A673 (cell line): ENCODE data around the gene LGR6. TPM values are rescaled to one million over a fixed set of nuclear protein-coding genes. Genes with fewer than 3 reads are reported as not detected.

ENCODE experiments used
- BruUV-seq: library from RNA; stranded (reverse); fragments of 400-500 nt; replicated peaks from 2 replicates; lab custom pipeline; 2021; lab: Mats Ljungman, UMichigan
- CTCF ChIA-PET: fragments of 300-600 bp; sonication (Branson Sonifier 250); formaldehyde crosslinking; loops from one replicate; lab custom pipeline; 2022; ENCODE audit warnings: antibody characterized with exemption; lab: Charles Lee
- POLR2A ChIA-PET: fragments of 300-600 bp; sonication (Branson Sonifier 250); formaldehyde crosslinking; loops from one replicate; lab custom pipeline; 2022; ENCODE audit warnings: antibody characterized with exemption; ENCODE audit not compliant: low non-redundant PET; lab: Charles Lee
- DNase-seq: peaks from one replicate; pipeline ENCODE4 v3.0.0-alpha.2; 2015; ENCODE audit warnings: low spot score
- H3K27ac ChIP-seq: fragments of 200-600 bp; sonication (generic); 2 replicates; pipeline ENCODE4 v1.5.1; 2016; ENCODE audit warnings: mixed run types, low read depth, mild to moderate bottlenecking, mixed read lengths, antibody characterized with exemption, low read length; ENCODE audit not compliant: poor library complexity, severe bottlenecking
- H3K27me3 ChIP-seq: fragments of 200-600 bp; sonication (generic); replicated peaks from 2 replicates; pipeline ENCODE4 v1.6.1; 2017; ENCODE audit warnings: mixed run types, low read depth, mild to moderate bottlenecking, mixed read lengths, antibody characterized with exemption, low read length; ENCODE audit not compliant: insufficient read depth, poor library complexity
- H3K36me3 ChIP-seq: fragments of 200-600 bp; sonication (generic); 2 replicates; pipeline ENCODE4 v1.6.1; 2016; ENCODE audit warnings: mixed run types, mild to moderate bottlenecking, mixed read lengths, antibody characterized with exemption, low read length; ENCODE audit not compliant: insufficient read depth, poor library complexity, severe bottlenecking
- H3K4me1 ChIP-seq: fragments of 200-600 bp; sonication (generic); 2 replicates; pipeline ENCODE4 v1.6.1; 2017; ENCODE audit warnings: mixed run types, mild to moderate bottlenecking, mixed read lengths, antibody characterized with exemption, low read length; ENCODE audit not compliant: insufficient read depth, poor library complexity, severe bottlenecking
- H3K4me3 ChIP-seq: fragments of 200-600 bp; sonication (generic); 2 replicates; pipeline ENCODE4 v1.5.1; 2016; ENCODE audit warnings: low read depth, mixed run types, mild to moderate bottlenecking, mixed read lengths, low read length; ENCODE audit not compliant: poor library complexity, severe bottlenecking
- H3K9me3 ChIP-seq: fragments of 200-600 bp; sonication (generic); 2 replicates; pipeline ENCODE4 v1.6.1; 2016; ENCODE audit warnings: mixed run types, low read depth, mild to moderate bottlenecking, mixed read lengths, antibody characterized with exemption, low read length; ENCODE audit not compliant: poor library complexity, severe bottlenecking
- EZH2 ChIP-seq: fragments of 200-600 bp; sonication (generic); IDR thresholded peaks from 2 replicates; pipeline ENCODE4 v1.6.1; 2017; ENCODE audit warnings: borderline replicate concordance, low read depth, mild to moderate bottlenecking, mixed read lengths, antibody characterized with exemption, low read length; ENCODE audit not compliant: poor library complexity, severe bottlenecking
- intact Hi-C: fragments of 100-400 bp; cut with micrococcal nuclease; formaldehyde crosslinking; loops from one replicate; pipeline ENCODE4 v1.10.0; 2022; ENCODE audit not compliant: unreplicated experiment
- total RNA-seq: library from RNA; stranded (reverse); gene quantifications from 2 replicates; pipeline ENCODE4 v1.2.3, GENCODE V29; 2021
- TF ChIP-seq, protein P1 (sequence below): fragments of 300-800, 200-600 bp; sonication (generic); conservative IDR thresholded peaks from 2 replicates; pipeline ENCODE4 v1.5.1; 2017; ENCODE audit warnings: low read depth, mild to moderate bottlenecking, antibody characterized with exemption, low read length, moderate library complexity, mixed read lengths

Gene LGR6
- total RNA-seq, 1 experiment from 2014 or later = not detected

DNA sequence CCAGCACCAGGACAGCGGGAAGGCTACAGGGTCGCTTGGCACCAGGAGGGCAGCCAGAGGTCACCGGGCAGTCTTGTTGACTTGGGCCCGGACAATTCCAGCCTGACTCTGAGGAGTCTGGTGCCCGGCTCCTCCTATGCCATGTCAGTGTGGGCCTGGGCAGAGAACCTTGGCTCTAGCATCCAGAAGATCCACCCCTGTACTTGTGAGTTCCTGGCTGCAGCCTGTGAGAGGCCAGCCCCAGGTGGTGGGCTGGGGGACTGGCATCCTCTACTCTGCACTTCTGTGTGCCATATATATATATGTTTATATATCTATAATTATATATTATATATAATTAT lies 21.6 kb upstream of the LGR6 start:
- intact Hi-C loops = no loop called here
- POLR2A ChIA-PET = no interaction called here
- H3K36me3 ChIP-seq = no peaks in the 10 kb centered on the region
- H3K27ac ChIP-seq = no peak overlapping the region
- peaks cover 7% of the 10 kb centered on the region for H3K4me1 ChIP-seq
- H3K9me3 ChIP-seq = no peaks in the 10 kb centered on the region
- H3K27me3 ChIP-seq = no peaks in the 10 kb centered on the region
- CTCF ChIA-PET = no interaction called here
- no peak for TF ChIP-seq EZH2
- TF ChIP-seq, protein P1, sequence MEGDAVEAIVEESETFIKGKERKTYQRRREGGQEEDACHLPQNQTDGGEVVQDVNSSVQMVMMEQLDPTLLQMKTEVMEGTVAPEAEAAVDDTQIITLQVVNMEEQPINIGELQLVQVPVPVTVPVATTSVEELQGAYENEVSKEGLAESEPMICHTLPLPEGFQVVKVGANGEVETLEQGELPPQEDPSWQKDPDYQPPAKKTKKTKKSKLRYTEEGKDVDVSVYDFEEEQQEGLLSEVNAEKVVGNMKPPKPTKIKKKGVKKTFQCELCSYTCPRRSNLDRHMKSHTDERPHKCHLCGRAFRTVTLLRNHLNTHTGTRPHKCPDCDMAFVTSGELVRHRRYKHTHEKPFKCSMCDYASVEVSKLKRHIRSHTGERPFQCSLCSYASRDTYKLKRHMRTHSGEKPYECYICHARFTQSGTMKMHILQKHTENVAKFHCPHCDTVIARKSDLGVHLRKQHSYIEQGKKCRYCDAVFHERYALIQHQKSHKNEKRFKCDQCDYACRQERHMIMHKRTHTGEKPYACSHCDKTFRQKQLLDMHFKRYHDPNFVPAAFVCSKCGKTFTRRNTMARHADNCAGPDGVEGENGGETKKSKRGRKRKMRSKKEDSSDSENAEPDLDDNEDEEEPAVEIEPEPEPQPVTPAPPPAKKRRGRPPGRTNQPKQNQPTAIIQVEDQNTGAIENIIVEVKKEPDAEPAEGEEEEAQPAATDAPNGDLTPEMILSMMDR = no peak
- no peak for DNase-seq
- BruUV-seq = no TSS peak
- H3K4me3 ChIP-seq = no peak overlapping the region

GRCh38 chr1:202173993-202174392 lies 19.6 kb upstream of the LGR6 start:
- Histone ChIP-seq H3K4me1 (no peaks in the 10 kb centered on the region), H3K27ac (no peak overlapping the region), H3K9me3 (no peaks in the 10 kb centered on the region), H3K27me3 (no peaks in the 10 kb centered on the region), H3K36me3 (no peaks in the 10 kb centered on the region), H3K4me3 (no peak overlapping the region)
- ChIA-PET CTCF (no interaction called here), POLR2A (no interaction called here)
- no peak for DNase-seq
- no peak for TF ChIP-seq EZH2
- TF ChIP-seq, protein P1 = no peak
- no TSS peak for BruUV-seq
- intact Hi-C loops = no loop called here

GRCh38 chr1:202176949-202177927 lies 16.4 kb upstream of the LGR6 start:
- no TSS peak for BruUV-seq
- POLR2A ChIA-PET = no interaction called here
- Histone ChIP-seq H3K4me1 (no peaks in the 10 kb centered on the region), H3K4me3 (no peak overlapping the region), H3K27ac (no peak overlapping the region), H3K9me3 (no peaks in the 10 kb centered on the region), H3K27me3 (peaks cover 3% of the 10 kb centered on the region), H3K36me3 (no peaks in the 10 kb centered on the region)
- intact Hi-C loops = no loop called here
- DNase-seq = no peak
- CTCF ChIA-PET = no interaction called here
- TF ChIP-seq, protein P1 = no peak
- TF ChIP-seq EZH2 = no peak
